Neural cell (in vitro differentiated cells): ENCODE results near the gene FAF1. TPM values are rescaled to one million over a fixed set of nuclear protein-coding genes. Genes with fewer than 3 reads are reported as not detected.

Source experiments
- H2AFZ ChIP-seq: fragments of 200-600, 300-800 bp; sonication (generic), shearing (Covaris generic); 2 replicates; pipeline ENCODE4 v1.6.0; 2014; ENCODE audit warnings: low read depth, mild to moderate bottlenecking, antibody characterized with exemption, low read length, moderate library complexity
- H3F3A ChIP-seq: fragments of 200-600 bp; shearing (Covaris generic); 2 replicates; pipeline ENCODE4 v1.6.1; 2016; ENCODE audit warnings: mild to moderate bottlenecking, moderate library complexity, mixed read lengths, antibody characterized with exemption, low read length; ENCODE audit not compliant: insufficient read depth, poor library complexity, severe bottlenecking
- H3K27ac ChIP-seq: fragments of 200-600, 300-800 bp; sonication (generic), shearing (Covaris generic); 2 replicates; pipeline ENCODE4 v1.5.1; 2014; ENCODE audit warnings: mild to moderate bottlenecking, low read length, moderate library complexity
- H3K27me3 ChIP-seq: fragments of 300-800, 200-600 bp; sonication (generic), shearing (Covaris generic); 2 replicates; pipeline ENCODE4 v1.6.0; 2014; ENCODE audit warnings: mild to moderate bottlenecking, low read depth, low read length, moderate library complexity; ENCODE audit not compliant: insufficient read depth
- H3K36me3 ChIP-seq: fragments of 300-800, 200-600 bp; sonication (generic), shearing (Covaris generic); 2 replicates; pipeline ENCODE4 v1.5.1; 2014; ENCODE audit warnings: mild to moderate bottlenecking, antibody characterized with exemption, low read length, moderate library complexity; ENCODE audit not compliant: insufficient read depth
- H3K4me2 ChIP-seq: fragments of 300-800, 200-600 bp; sonication (generic), shearing (Covaris generic); 2 replicates; pipeline ENCODE4 v1.6.0; 2014; ENCODE audit warnings: mild to moderate bottlenecking, low read length
- H3K4me3 ChIP-seq: fragments of 300-800, 200-600 bp; sonication (generic), shearing (Covaris generic); 2 replicates; pipeline ENCODE4 v1.5.1; 2014; ENCODE audit warnings: mild to moderate bottlenecking, low read length, moderate library complexity
- H3K79me2 ChIP-seq: fragments of 200-600 bp; shearing (Covaris generic); replicated peaks from 2 replicates; pipeline ENCODE4 v1.6.0; 2014; ENCODE audit warnings: mild to moderate bottlenecking, low read length, moderate library complexity; ENCODE audit not compliant: insufficient read depth
- H3K9ac ChIP-seq: fragments of 300-800, 200-600 bp; sonication (generic), shearing (Covaris generic); 2 replicates; pipeline ENCODE4 v1.6.1; 2016; ENCODE audit warnings: mild to moderate bottlenecking, low read length, mixed read lengths
- H3K9me2 ChIP-seq: fragments of 200-600 bp; shearing (Covaris generic); 2 replicates; pipeline ENCODE4 v1.6.1; 2016; ENCODE audit warnings: mild to moderate bottlenecking, low read length, mixed read lengths; ENCODE audit not compliant: insufficient read depth
- H3K9me3 ChIP-seq: fragments of 200-600, 300-800 bp; sonication (generic), shearing (Covaris generic); 2 replicates; pipeline ENCODE4 v1.6.1; 2016; ENCODE audit warnings: mild to moderate bottlenecking, mixed run types, low read length, moderate library complexity, mixed read lengths
- H4K20me1 ChIP-seq: fragments of 200-600 bp; shearing (Covaris generic); 2 replicates; pipeline ENCODE4 v1.6.1; 2016; ENCODE audit warnings: mild to moderate bottlenecking, mixed run types; ENCODE audit not compliant: insufficient read depth
- EP300 ChIP-seq: fragments of 450-650 bp; conservative IDR thresholded peaks from 2 replicates; pipeline ENCODE4 v1.6.1; 2014; ENCODE audit warnings: antibody characterized with exemption, mild to moderate bottlenecking, moderate library complexity; ENCODE audit not compliant: poor library complexity, severe bottlenecking
- EZH2 ChIP-seq: fragments of 200-600, 300-800 bp; shearing (Covaris generic), sonication (generic); IDR thresholded peaks from 2 replicates; pipeline ENCODE4 v1.6.1; 2014; ENCODE audit warnings: antibody characterized with exemption, low read length, borderline replicate concordance, mild to moderate bottlenecking; ENCODE audit not compliant: insufficient read depth, poor library complexity, severe bottlenecking
- MXI1 ChIP-seq: fragments of 450-650 bp; conservative IDR thresholded peaks from 2 replicates; pipeline ENCODE4 v1.6.1; 2014; ENCODE audit warnings: antibody characterized with exemption, mild to moderate bottlenecking; ENCODE audit not compliant: poor library complexity, severe bottlenecking
- POLR2AphosphoS5 ChIP-seq: IDR thresholded peaks from 2 replicates; pipeline ENCODE4 v1.6.1; 2012
- RAD21 ChIP-seq: fragments of 450-650 bp; conservative IDR thresholded peaks from 2 replicates; pipeline ENCODE4 v1.6.1; 2014; ENCODE audit warnings: antibody characterized with exemption, mild to moderate bottlenecking, moderate library complexity
- REST ChIP-seq: IDR thresholded peaks from 2 replicates; pipeline ENCODE4 v1.6.1; 2012; ENCODE audit warnings: borderline replicate concordance
- SMC3 ChIP-seq: fragments of 450-650 bp; conservative IDR thresholded peaks from 2 replicates; pipeline ENCODE4 v1.6.1; 2014; ENCODE audit warnings: antibody characterized with exemption, mild to moderate bottlenecking, moderate library complexity; ENCODE audit not compliant: poor library complexity
- TAF1 ChIP-seq: IDR thresholded peaks from 2 replicates; pipeline ENCODE4 v1.6.1; 2012; ENCODE audit warnings: low read depth
- polyA plus RNA-seq: library from polyadenylated mRNA; depleted of rRNA; stranded (reverse); fragments of >200 nt; gene quantifications from 2 replicates; pipeline ENCODE4 v1.2.3, GENCODE V29; 2014
- TF ChIP-seq, protein P1 (sequence below): fragments of 450-650 bp; IDR thresholded peaks from 2 replicates; pipeline ENCODE4 v1.5.1; 2014; ENCODE audit warnings: antibody characterized with exemption, mild to moderate bottlenecking, moderate library complexity; ENCODE audit not compliant: poor library complexity, severe bottlenecking

The FAF1 gene
- polyA plus RNA-seq, 1 donor from 2014 or later = 52.1 TPM

GRCh38 chr1:50487725-50488124, 472.3 kb downstream of the FAF1 start:
- Histone ChIP-seq H3K9me3 (no peaks in the 10 kb centered on the region), H3K36me3 (no peaks in the 10 kb centered on the region), H2AFZ (no peak overlapping the region), H3K4me3 (no peak overlapping the region), H3K9me2 (no peaks in the 10 kb centered on the region), H3K79me2 (no peaks in the 10 kb centered on the region), H3K4me2 (no peak overlapping the region), H4K20me1 (no peaks in the 10 kb centered on the region), H3F3A (no peaks in the 10 kb centered on the region), H3K27ac (no peak overlapping the region), H3K27me3 (no peaks in the 10 kb centered on the region), H3K9ac (no peak overlapping the region)
- no peak for TF ChIP-seq TAF1
- TF ChIP-seq SMC3 = no peak
- TF ChIP-seq, protein P1, sequence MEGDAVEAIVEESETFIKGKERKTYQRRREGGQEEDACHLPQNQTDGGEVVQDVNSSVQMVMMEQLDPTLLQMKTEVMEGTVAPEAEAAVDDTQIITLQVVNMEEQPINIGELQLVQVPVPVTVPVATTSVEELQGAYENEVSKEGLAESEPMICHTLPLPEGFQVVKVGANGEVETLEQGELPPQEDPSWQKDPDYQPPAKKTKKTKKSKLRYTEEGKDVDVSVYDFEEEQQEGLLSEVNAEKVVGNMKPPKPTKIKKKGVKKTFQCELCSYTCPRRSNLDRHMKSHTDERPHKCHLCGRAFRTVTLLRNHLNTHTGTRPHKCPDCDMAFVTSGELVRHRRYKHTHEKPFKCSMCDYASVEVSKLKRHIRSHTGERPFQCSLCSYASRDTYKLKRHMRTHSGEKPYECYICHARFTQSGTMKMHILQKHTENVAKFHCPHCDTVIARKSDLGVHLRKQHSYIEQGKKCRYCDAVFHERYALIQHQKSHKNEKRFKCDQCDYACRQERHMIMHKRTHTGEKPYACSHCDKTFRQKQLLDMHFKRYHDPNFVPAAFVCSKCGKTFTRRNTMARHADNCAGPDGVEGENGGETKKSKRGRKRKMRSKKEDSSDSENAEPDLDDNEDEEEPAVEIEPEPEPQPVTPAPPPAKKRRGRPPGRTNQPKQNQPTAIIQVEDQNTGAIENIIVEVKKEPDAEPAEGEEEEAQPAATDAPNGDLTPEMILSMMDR = no peak
- no peak for TF ChIP-seq POLR2AphosphoS5
- no peak for TF ChIP-seq EP300
- TF ChIP-seq EZH2 = no peak
- TF ChIP-seq REST = no peak
- no peak for TF ChIP-seq RAD21
- TF ChIP-seq MXI1 = no peak

GRCh38 chr1:50481142-50481736, 478.8 kb downstream of the FAF1 start:
- Histone ChIP-seq H3K79me2 (no peaks in the 10 kb centered on the region), H3K4me2 (no peak overlapping the region), H3K27ac (no peak overlapping the region), H3K36me3 (no peaks in the 10 kb centered on the region), H3K9me3 (no peaks in the 10 kb centered on the region), H4K20me1 (no peaks in the 10 kb centered on the region), H3K9ac (no peak overlapping the region), H3K4me3 (no peak overlapping the region), H3K27me3 (no peaks in the 10 kb centered on the region), H3K9me2 (no peaks in the 10 kb centered on the region), H2AFZ (no peak overlapping the region), H3F3A (no peaks in the 10 kb centered on the region)
- TF ChIP-seq RAD21 (no peak), EP300 (no peak), EZH2 (no peak), POLR2AphosphoS5 (no peak), SMC3 (no peak), TAF1 (no peak), MXI1 (no peak), REST (no peak)
- TF ChIP-seq, protein P1 = no peak
